GM18526 (cell line): ENCODE data around the gene CRIP2.

Source experiments
- POLR2A ChIP-seq: IDR thresholded peaks from 3 replicates; pipeline ENCODE4 v1.6.1; 2011; ENCODE audit not compliant: insufficient read length; ENCODE audit errors: extremely low read depth

The CRIP2 gene

GRCh38 chr14:105466531-105467248 is 7.9 kb upstream of the CRIP2 start:
- no peak for TF ChIP-seq POLR2A

GRCh38 chr14:105467249-105467941 is 7.2 kb upstream of the CRIP2 start:
- TF ChIP-seq POLR2A: no peak

GRCh38 chr14:105467942-105468471 is 6.6 kb upstream of the CRIP2 start:
- no peak for TF ChIP-seq POLR2A

- TF ChIP-seq POLR2A: no peak
These were observed 5.9 kb upstream of the CRIP2 start for GRCh38 chr14:105468621-105469241.

GRCh38 chr14:105469456-105470349 is 4.9 kb upstream of the CRIP2 start:
- no peak for TF ChIP-seq POLR2A

GRCh38 chr14:105470350-105471296 is 4.0 kb upstream of the CRIP2 start:
- no peak for TF ChIP-seq POLR2A

GRCh38 chr14:105471297-105471821 is 3.3 kb upstream of the CRIP2 start:
- no peak for TF ChIP-seq POLR2A

GRCh38 chr14:105471823-105472485 is 2.7 kb upstream of the CRIP2 start:
- no peak for TF ChIP-seq POLR2A

GRCh38 chr14:105472486-105472991 is 2.1 kb upstream of the CRIP2 start:
- no peak for TF ChIP-seq POLR2A

GRCh38 chr14:105473033-105473676 is 1.5 kb upstream of the CRIP2 start:
- TF ChIP-seq POLR2A: no peak

- TF ChIP-seq POLR2A: no peak
These were observed 741 bp upstream of the CRIP2 start for GRCh38 chr14:105473677-105474482.
